Thyroid gland (tissue), 4 donors: ENCODE results near the gene TP73.
"Not testable (repeated sequence)": the region's sequence is repeated elsewhere in the genome, so short reads cannot be mapped to it uniquely, and the experiment has no call there.

Source experiments
- POLR2A ChIP-seq, 2 donors: fragments of 450-650 bp; IDR thresholded peaks; one replicate each; pipeline ENCODE4 v1.6.1; 2017; ENCODE audit warnings: antibody characterized with exemption in 2 of 2, mild to moderate bottlenecking in 2 of 2, moderate library complexity in 1 of 2
- TF ChIP-seq, protein P1 (sequence below), 6 experiments: fragments of 200-600 bp in 3 of 6; fragments of 450-650 bp in 3 of 6; sonication (generic) in 3 of 6; IDR thresholded peaks; one replicate each; pipeline ENCODE4 v1.5.1; 2016 to 2019; ENCODE audit warnings: antibody characterized with exemption in 6 of 6, mild to moderate bottlenecking in 2 of 6, inconsistent platforms in 1 of 6, moderate library complexity in 1 of 6

GRCh38 chr1:3621151-3621671 is 31.1 kb upstream of the TP73 start:
- TF ChIP-seq, protein P1, sequence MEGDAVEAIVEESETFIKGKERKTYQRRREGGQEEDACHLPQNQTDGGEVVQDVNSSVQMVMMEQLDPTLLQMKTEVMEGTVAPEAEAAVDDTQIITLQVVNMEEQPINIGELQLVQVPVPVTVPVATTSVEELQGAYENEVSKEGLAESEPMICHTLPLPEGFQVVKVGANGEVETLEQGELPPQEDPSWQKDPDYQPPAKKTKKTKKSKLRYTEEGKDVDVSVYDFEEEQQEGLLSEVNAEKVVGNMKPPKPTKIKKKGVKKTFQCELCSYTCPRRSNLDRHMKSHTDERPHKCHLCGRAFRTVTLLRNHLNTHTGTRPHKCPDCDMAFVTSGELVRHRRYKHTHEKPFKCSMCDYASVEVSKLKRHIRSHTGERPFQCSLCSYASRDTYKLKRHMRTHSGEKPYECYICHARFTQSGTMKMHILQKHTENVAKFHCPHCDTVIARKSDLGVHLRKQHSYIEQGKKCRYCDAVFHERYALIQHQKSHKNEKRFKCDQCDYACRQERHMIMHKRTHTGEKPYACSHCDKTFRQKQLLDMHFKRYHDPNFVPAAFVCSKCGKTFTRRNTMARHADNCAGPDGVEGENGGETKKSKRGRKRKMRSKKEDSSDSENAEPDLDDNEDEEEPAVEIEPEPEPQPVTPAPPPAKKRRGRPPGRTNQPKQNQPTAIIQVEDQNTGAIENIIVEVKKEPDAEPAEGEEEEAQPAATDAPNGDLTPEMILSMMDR (IDR thresholded peaks at IDR 0.05), result peak in 5 of 6 experiments; percentile 15 to 78 (median 67)
- not testable (repeated sequence) for TF ChIP-seq POLR2A (IDR thresholded peaks at IDR 0.05)
